Upper lobe of left lung (tissue), 4 donors: ENCODE measurements around the gene PDE8A.

ENCODE experiments used
- EP300 ChIP-seq, 4 donors: sonication (generic); formaldehyde crosslinking; IDR thresholded peaks; one replicate each; pipeline ENCODE4 v1.5.1; 2017; ENCODE audit warnings: antibody characterized with exemption in 4 of 4, control low read depth in 2 of 4
- POLR2AphosphoS5 ChIP-seq, 2 donors: sonication (generic); formaldehyde crosslinking; IDR thresholded peaks; one replicate each; pipeline ENCODE4 v1.5.1; 2017; ENCODE audit warnings: antibody characterized with exemption in 2 of 2
- TF ChIP-seq, protein P1 (sequence below), 6 experiments: fragments of 450-650 bp in 4 of 6; fragments of 200-600 bp in 2 of 6; sonication (generic) in 2 of 6; IDR thresholded peaks; one replicate each; pipeline ENCODE4 v1.5.1; 2016 to 2019; ENCODE audit warnings: antibody characterized with exemption in 6 of 6

DNA sequence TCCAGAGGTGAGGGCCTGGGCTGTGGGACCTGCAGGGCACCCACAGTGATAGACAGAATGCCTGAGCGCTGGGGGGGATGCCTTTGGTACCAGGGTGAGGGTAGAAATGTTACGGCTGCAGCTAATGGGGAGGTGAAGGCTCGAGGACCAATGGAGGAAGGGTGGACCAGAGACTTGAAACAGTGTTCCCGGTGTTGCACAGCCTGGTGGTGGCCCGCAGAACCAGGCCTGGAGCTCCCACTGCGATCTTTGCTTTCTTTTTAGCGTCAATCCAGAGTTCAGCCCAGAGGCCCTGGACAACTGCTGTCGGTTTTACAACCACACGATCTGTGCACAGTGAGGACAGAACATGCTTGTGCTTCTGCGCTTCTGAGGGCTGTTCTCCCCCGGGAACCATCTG lies 36.8 kb upstream of the PDE8A start:
- TF ChIP-seq, protein P1, sequence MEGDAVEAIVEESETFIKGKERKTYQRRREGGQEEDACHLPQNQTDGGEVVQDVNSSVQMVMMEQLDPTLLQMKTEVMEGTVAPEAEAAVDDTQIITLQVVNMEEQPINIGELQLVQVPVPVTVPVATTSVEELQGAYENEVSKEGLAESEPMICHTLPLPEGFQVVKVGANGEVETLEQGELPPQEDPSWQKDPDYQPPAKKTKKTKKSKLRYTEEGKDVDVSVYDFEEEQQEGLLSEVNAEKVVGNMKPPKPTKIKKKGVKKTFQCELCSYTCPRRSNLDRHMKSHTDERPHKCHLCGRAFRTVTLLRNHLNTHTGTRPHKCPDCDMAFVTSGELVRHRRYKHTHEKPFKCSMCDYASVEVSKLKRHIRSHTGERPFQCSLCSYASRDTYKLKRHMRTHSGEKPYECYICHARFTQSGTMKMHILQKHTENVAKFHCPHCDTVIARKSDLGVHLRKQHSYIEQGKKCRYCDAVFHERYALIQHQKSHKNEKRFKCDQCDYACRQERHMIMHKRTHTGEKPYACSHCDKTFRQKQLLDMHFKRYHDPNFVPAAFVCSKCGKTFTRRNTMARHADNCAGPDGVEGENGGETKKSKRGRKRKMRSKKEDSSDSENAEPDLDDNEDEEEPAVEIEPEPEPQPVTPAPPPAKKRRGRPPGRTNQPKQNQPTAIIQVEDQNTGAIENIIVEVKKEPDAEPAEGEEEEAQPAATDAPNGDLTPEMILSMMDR (IDR thresholded peaks at IDR 0.05) = no peak
- no peak for TF ChIP-seq POLR2AphosphoS5 (IDR thresholded peaks at IDR 0.05)
- no peak for TF ChIP-seq EP300 (IDR thresholded peaks at IDR 0.05)
